Stomach smooth muscle (tissue), 2 donors: Measurements from ENCODE around the gene SNX7.

Source experiments
- H3K27ac ChIP-seq: one replicate; pipeline ENCODE4 v1.7.0; 2013; ENCODE audit warnings: mild to moderate bottlenecking, low read length, inconsistent platforms
- H3K27me3 ChIP-seq, 2 donors: one replicate each; pipeline ENCODE4 v1.7.0; 2013; ENCODE audit warnings: low read length in 2 of 2; ENCODE audit not compliant: insufficient read depth in 2 of 2, control insufficient read depth in 1 of 2
- H3K36me3 ChIP-seq, 2 donors: one replicate each; pipeline ENCODE4 v1.7.0; 2013; ENCODE audit warnings: low read length in 2 of 2; ENCODE audit not compliant: control insufficient read depth in 2 of 2, insufficient read depth in 2 of 2
- H3K4me1 ChIP-seq: one replicate; pipeline ENCODE4 v1.7.0; 2013; ENCODE audit warnings: low read length; ENCODE audit not compliant: control insufficient read depth, insufficient read depth
- H3K4me3 ChIP-seq, 2 donors: one replicate each; pipeline ENCODE4 v1.7.0; 2013; ENCODE audit warnings: low read length in 2 of 2
- H3K9ac ChIP-seq, 2 donors: one replicate each; pipeline ENCODE4 v1.7.0; 2013; ENCODE audit warnings: low read length in 2 of 2, mild to moderate bottlenecking in 1 of 2
- H3K9me3 ChIP-seq, 2 donors: one replicate each; pipeline ENCODE4 v1.7.0; 2013; ENCODE audit warnings: low read length in 2 of 2; ENCODE audit not compliant: control insufficient read depth in 2 of 2
- donor health status: healthy.
- donor health status: Pancreatic carcinoma.

Gene SNX7

GRCh38 chr1:98669355-98670296 is 8.1 kb downstream of the SNX7 start:
- H3K36me3 ChIP-seq, result no peaks in the 10 kb centered on the region
- H3K9me3 ChIP-seq, result no peaks in the 10 kb centered on the region
- no peaks in the 10 kb centered on the region for H3K4me1 ChIP-seq
- H3K9ac ChIP-seq, result no peak overlapping the region
- H3K4me3 ChIP-seq, result no peak overlapping the region
- no peaks in the 10 kb centered on the region for H3K27me3 ChIP-seq
- H3K27ac ChIP-seq, result no peak overlapping the region

DNA sequence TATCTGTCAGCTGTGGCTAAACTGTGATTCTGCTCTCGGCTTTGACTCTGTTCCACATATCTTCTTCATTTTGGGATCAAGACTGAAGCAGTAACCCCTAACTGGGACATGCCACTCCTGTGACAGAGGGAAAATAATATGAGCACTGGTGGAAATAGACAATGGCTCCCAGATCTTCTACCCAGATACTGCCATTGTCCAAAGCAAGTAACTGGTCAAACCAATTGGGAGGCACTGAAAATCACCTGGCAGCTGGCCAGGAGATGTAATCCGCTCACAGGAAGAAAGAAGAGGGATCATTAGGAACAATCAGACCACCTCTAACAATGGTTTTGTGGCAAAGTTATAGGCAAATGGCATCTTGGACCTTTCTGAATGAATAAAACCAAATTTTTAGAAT is 10.7 kb downstream of the SNX7 start:
- H3K27ac ChIP-seq, result no peak overlapping the region
- H3K9ac ChIP-seq, result no peak overlapping the region
- no peaks in the 10 kb centered on the region for H3K4me1 ChIP-seq
- no peak overlapping the region for H3K4me3 ChIP-seq
- no peaks in the 10 kb centered on the region for H3K27me3 ChIP-seq
- H3K36me3 ChIP-seq, result no peaks in the 10 kb centered on the region
- H3K9me3 ChIP-seq, result no peaks in the 10 kb centered on the region

- no peaks in the 10 kb centered on the region for H3K27me3 ChIP-seq
- no peak overlapping the region for H3K27ac ChIP-seq
- H3K9me3 ChIP-seq, result no peaks in the 10 kb centered on the region
- H3K9ac ChIP-seq, result no peak overlapping the region
- H3K4me1 ChIP-seq, result no peaks in the 10 kb centered on the region
- no peaks in the 10 kb centered on the region for H3K36me3 ChIP-seq
- no peak overlapping the region for H3K4me3 ChIP-seq
These were observed 12.7 kb downstream of the SNX7 start for GRCh38 chr1:98674075-98674781.

DNA sequence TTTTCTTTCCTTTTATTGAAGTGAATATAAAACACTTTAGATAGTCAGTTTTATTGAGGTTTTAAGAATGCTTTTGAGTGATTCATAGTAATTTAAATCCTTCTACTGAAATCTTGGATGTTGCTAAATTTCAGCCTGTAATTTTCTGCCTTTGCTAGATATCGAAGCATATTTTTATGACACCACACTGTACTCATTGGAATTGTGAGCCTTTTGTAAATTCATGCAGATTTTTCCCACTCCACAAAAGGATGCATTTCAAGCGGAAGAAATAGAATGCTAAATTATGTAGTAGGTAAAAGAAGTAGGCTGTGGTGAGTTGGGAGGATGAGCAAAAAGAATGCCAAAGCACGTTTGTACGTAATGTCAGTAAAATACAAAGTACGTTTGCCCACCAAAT is 13.8 kb downstream of the SNX7 start:
- no peak overlapping the region for H3K27ac ChIP-seq
- H3K4me1 ChIP-seq, result no peaks in the 10 kb centered on the region
- H3K9ac ChIP-seq, result no peak overlapping the region
- no peaks in the 10 kb centered on the region for H3K36me3 ChIP-seq
- no peaks in the 10 kb centered on the region for H3K9me3 ChIP-seq
- no peaks in the 10 kb centered on the region for H3K27me3 ChIP-seq
- H3K4me3 ChIP-seq, result no peak overlapping the region

DNA sequence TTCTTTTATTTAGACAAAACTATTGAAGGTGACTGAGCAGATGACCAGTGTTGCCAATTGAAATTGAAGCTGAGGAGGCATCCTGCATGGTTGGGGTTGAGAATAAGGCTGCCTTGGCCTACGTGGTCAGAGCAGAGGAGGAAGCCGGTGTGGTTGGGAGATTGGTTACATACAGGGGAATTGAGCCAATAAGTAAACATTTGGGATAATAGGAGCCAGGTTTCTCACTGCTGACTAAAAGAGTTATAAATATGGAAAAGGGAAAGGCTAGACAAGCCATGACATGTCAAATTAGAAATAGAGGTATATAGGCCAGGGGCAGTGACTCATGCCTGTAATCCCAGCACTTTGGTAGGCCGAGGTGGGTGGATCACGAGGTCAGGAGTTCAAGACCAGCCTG is 15.8 kb downstream of the SNX7 start:
- H3K9me3 ChIP-seq, result no peaks in the 10 kb centered on the region
- no peaks in the 10 kb centered on the region for H3K27me3 ChIP-seq
- no peak overlapping the region for H3K27ac ChIP-seq

GRCh38 chr1:98681812-98682211 is 20.3 kb downstream of the SNX7 start:
- no peak overlapping the region for H3K9ac ChIP-seq
- H3K27me3 ChIP-seq, result no peaks in the 10 kb centered on the region
- H3K4me3 ChIP-seq, result no peak overlapping the region
- H3K9me3 ChIP-seq, result no peaks in the 10 kb centered on the region
- H3K27ac ChIP-seq, result no peak overlapping the region
- no peaks in the 10 kb centered on the region for H3K4me1 ChIP-seq
- H3K36me3 ChIP-seq, result no peaks in the 10 kb centered on the region

More for the DNA sequence above, 15.8 kb downstream of the SNX7 start:
- Histone ChIP-seq H3K36me3 (no peaks in the 10 kb centered on the region), H3K9ac (no peak overlapping the region), H3K4me1 (no peaks in the 10 kb centered on the region), H3K4me3 (no peak overlapping the region)

DNA sequence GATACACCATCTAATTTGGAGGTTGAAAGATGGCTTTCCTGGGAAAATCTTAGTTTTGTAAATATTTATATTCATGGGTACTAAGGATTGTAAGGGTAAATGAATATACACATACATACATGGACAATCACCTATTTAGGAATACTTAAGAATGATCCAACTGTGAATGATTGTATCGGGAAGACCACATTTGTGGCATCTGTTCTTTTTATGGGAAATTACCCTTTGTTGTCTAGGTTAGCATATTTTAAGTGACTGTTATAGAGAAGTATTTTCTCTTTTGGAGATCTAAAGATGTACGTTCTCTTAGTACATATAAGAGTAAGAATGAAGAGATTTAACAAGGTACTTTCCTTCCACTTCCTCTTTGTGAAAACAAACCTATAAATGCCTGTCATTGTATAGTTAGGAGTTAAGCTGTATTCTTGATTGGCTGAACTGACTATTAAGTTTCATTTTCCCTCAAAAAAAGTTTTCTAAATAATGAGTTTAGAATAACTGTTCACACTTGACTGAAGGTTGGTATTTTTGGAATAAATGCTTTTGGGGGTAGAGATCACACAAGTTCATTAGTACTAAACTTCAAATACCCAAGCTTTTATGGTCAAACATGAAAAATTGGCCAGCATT is 26.7 kb downstream of the SNX7 start:
- Histone ChIP-seq H3K36me3 (peaks cover 0 to under 1% of the 10 kb centered on the region in 2 donors), H3K4me1 (no peaks in the 10 kb centered on the region), H3K4me3 (no peak overlapping the region), H3K9ac (no peak overlapping the region), H3K27ac (no peak overlapping the region), H3K9me3 (no peaks in the 10 kb centered on the region), H3K27me3 (no peaks in the 10 kb centered on the region)

- Histone ChIP-seq H3K27ac (no peak overlapping the region), H3K4me1 (no peaks in the 10 kb centered on the region), H3K36me3 (peaks cover 0 to 3% of the 10 kb centered on the region in 2 donors), H3K27me3 (no peaks in the 10 kb centered on the region), H3K9ac (no peak overlapping the region), H3K4me3 (no peak overlapping the region), H3K9me3 (no peaks in the 10 kb centered on the region)
These were observed 29.1 kb downstream of the SNX7 start for GRCh38 chr1:98690576-98690975.

DNA sequence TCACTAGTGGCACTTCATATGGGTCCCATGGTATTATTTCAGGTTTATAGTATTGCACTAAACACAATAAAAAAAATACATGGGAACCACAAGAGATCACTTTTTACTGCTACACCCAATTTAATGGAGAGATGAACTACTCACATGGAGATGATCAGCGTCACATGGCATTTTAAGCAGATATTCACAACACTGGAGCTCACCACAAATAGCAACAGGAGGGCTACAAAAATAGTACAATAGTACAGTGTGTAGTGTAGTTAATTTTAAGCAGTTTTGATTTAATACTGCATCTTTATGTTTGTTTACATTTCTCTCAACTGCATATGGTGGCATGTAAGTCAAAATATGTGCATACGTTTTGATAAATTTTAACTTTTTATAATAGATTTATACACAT is 31.0 kb downstream of the SNX7 start:
- Histone ChIP-seq H3K4me3 (no peak overlapping the region), H3K4me1 (no peaks in the 10 kb centered on the region), H3K36me3 (peaks cover 0 to 3% of the 10 kb centered on the region in 2 donors), H3K9me3 (no peaks in the 10 kb centered on the region), H3K9ac (no peak overlapping the region), H3K27me3 (no peaks in the 10 kb centered on the region), H3K27ac (no peak overlapping the region)

GRCh38 chr1:98693385-98693784 is 31.9 kb downstream of the SNX7 start:
- Histone ChIP-seq H3K4me1 (no peaks in the 10 kb centered on the region), H3K9me3 (no peaks in the 10 kb centered on the region), H3K27me3 (no peaks in the 10 kb centered on the region), H3K9ac (no peak overlapping the region), H3K27ac (no peak overlapping the region), H3K4me3 (no peak overlapping the region), H3K36me3 (peaks cover 0 to 3% of the 10 kb centered on the region in 2 donors)
